GM10248 (cell line): ENCODE results near the gene ZNF205.

Source experiments
- CTCF ChIA-PET: fragments of 300-600 bp; sonication (Branson Sonifier 250); formaldehyde crosslinking; extraction: SDS; loops from one replicate; lab custom pipeline; 2021; ENCODE audit warnings: antibody characterized with exemption; lab: Yijun Ruan, JAX
- POLR2A ChIA-PET: fragments of 350-650 bp; sonication (Branson Sonifier 250); formaldehyde crosslinking; extraction: SDS; loops from one replicate; lab custom pipeline; 2020; ENCODE audit warnings: antibody characterized with exemption; lab: Yijun Ruan, JAX
- DNase-seq: peaks from one replicate; pipeline ENCODE4 v3.0.0; 2012; ENCODE audit errors: extremely low spot score
- TF ChIP-seq, protein P1 (sequence below): IDR thresholded peaks from 2 replicates; pipeline ENCODE4 v1.5.1; 2012; ENCODE audit warnings: mild to moderate bottlenecking, low read depth; ENCODE audit errors: extremely low read depth, missing control alignments, control extremely low read depth

The ZNF205 gene

DNA sequence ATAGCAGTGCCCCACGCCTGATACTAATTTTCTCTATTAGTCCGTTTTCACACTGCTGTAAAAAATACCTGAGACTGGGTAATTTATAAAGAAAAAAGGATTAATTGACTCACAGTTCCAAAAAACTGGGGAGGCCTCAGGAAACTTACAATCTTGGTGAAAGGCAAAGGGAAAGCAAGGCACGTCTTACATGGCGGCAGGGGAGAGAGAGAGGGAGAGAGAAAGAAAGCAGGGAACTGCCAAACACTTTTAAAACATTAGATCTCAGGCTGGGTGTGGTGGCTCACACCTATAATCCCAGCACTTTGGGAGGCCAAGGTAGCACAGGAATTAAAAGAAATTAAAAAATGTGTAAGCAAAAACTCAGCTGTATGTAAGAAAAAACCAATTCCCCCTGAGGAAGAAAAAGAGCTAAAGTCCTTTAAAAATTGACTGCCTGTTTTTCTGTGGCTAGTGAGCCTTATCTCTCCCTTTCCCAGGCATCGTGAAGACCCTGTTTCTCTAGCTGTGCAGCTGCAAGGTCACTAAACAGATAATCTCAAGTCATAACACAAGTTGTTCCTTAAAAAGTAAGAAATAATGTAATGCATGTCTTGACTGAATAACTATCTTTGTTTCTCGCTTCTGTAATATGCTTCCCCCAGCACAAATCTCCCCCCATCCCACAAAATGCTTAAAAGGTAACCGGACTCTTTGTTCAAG is 27.3 kb upstream of the ZNF205 start:
- no peak for DNase-seq
- ChIA-PET POLR2A (no interaction called here), CTCF (interaction anchor here (1.8 to 2.7 kb wide), 2 partner anchors 12 to 25 kb away, joined by 5 to 9 read pairs; no protein-coding TSS in a partner anchor)
- TF ChIP-seq, protein P1, sequence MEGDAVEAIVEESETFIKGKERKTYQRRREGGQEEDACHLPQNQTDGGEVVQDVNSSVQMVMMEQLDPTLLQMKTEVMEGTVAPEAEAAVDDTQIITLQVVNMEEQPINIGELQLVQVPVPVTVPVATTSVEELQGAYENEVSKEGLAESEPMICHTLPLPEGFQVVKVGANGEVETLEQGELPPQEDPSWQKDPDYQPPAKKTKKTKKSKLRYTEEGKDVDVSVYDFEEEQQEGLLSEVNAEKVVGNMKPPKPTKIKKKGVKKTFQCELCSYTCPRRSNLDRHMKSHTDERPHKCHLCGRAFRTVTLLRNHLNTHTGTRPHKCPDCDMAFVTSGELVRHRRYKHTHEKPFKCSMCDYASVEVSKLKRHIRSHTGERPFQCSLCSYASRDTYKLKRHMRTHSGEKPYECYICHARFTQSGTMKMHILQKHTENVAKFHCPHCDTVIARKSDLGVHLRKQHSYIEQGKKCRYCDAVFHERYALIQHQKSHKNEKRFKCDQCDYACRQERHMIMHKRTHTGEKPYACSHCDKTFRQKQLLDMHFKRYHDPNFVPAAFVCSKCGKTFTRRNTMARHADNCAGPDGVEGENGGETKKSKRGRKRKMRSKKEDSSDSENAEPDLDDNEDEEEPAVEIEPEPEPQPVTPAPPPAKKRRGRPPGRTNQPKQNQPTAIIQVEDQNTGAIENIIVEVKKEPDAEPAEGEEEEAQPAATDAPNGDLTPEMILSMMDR = no peak

GRCh38 chr16:3085868-3086595 is 26.4 kb upstream of the ZNF205 start:
- POLR2A ChIA-PET = no interaction called here
- CTCF ChIA-PET = interaction anchor here (1.6 to 3.5 kb wide), 2 partner anchors 11 to 43 kb away, joined by 4 to 31 read pairs; partner anchors contain the start of gene ZSCAN10
- no peak for DNase-seq
- TF ChIP-seq, protein P1 = no peak

DNA sequence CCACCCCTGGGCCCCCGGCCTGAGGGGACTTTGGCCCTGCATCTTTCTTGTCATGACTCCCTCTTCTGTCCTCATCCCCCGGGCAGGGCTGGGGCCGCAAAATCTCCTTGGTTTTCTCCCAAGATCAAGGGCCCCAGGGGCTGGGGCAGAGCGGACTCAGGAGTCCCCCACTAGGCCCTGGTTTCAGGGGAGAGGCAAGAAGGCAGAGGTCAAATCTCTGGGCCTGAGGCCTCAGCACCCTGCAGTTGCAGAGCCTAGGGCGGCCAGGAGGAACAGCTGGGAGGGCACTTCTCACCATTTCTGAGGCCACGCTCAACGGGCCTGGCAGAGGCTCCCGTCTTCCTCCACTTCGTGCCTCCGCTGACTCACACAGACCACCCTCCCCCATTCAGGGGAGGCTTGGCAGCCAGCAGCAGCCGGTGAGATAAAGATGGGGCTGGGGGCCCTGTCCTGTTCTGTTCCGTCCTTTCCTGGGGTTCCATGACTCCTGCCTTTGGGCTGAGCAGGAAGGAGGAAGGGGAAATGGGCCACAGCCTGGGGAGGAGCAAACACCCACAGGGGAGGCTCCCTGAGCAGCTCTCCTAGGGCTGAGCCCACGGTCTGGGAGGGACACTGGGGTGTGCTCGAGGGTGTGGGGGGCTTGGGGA is 25.7 kb upstream of the ZNF205 start:
- no peak for DNase-seq
- TF ChIP-seq, protein P1 = no peak
- POLR2A ChIA-PET = no interaction called here
- CTCF ChIA-PET = interaction anchor here (0.9 to 3.5 kb wide), 10 partner anchors 10 to 55 kb away, joined by 3 to 31 read pairs (median 4); partner anchors contain the start of gene ZSCAN10

DNA sequence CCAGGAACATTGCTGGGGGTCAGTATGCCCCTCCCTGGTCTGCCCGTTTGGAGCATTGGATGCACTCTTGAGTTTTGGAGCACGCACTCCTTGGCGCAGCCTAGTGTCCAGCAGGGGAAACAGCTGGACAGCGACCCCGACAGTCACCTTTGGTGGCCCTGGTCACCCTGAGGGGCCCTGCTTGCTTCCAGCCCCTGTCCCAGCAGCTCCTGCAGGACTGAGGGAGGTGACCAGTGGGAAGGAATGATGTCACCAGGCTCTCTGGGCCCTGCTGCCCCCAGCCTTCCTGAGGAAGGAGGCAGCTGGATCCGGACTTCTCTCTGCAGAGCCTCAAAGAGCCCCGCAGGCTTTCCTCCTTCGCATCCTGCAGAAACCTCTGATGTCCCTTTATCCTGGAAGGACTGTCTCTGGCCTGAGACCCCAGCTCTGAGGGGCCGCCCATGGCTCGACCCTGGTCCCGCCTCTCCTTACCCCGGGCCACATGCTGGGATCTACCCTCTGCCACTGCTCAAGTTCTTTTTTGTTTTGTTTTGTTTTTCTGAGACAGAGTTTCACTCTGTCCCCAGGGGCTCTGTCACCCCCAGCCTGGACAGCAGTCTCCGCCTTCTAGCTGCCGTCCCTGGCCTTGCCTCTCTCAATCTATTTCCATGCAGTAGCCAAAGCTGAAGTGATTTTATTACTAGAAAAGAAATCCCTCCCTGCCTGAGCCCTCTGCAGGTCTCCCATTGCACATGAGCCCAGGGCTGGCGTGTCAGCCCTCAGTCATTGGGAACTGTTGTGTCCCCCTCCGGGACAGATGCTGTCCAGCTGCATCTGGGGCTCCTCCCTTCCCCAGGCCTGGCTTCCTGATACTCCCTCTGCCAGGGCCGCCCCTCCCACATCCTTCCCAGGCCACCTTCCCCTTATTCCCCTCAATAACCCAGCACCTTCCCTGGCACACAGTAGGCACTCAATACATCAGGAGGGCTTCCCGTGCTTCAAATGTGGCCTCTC is 24.8 kb upstream of the ZNF205 start:
- POLR2A ChIA-PET = no interaction called here
- CTCF ChIA-PET = interaction anchor here (0.9 to 3.5 kb wide), 13 partner anchors 10 to 56 kb away, joined by 3 to 31 read pairs (median 4); partner anchors contain the start of gene ZSCAN10
- DNase-seq = peak; percentile 28
- TF ChIP-seq, protein P1 = peak; percentile 46

DNA sequence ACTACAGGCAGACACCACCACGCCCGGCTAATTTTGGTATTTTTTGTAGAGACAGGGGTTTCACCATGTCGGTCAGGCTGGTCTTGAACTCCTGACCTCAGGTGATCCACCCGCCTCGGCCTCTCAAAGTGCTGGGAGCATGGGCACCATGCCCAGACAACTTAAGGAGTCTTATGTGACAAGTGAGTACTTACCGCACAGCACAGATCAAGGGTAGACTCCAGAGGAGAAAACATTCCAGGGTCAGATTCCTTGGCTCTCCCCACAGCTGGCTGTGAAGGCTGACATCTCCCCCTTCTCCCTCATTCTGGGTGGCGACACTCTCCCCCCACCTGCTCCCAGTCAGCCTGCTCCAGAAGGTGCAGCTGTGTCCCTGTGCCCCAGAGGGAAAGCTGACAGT is 23.9 kb upstream of the ZNF205 start:
- DNase-seq = no peak
- TF ChIP-seq, protein P1 = no peak
- ChIA-PET CTCF (interaction anchor here (2.3 to 3.5 kb wide), 3 partner anchors 9 to 29 kb away, joined by 7 to 31 read pairs (median 10); partner anchors contain the start of gene ZSCAN10), POLR2A (no interaction called here)
